Measurements from ENCODE around the gene CPNE6.

CPNE6 gene

DNA sequence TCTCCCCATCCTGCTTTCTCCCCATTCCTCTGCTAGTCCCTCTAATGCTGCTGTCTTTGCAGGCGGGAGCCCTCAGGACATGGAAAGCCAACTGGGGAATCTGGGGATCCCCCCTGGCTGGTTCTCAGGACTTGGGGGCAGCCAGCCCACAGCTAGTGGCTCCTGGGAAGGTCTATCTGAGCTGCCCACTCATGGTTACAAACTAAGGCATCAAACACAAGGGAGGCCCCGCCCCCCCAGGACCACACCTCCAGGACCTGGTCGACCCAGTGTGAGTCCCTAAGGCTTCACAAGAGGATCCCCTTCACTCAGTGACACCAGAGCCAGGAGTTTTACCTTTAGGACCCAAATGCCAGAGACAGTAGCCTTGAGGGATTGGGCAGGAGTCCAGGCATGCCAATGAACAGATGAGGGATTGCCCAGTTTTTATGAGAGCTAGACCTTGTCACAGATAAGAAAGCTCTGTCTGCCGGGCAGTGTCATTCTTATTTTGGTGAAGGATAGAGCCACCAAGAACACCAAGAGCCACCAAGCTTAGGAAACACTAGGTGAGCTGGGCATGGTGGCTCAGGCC, 8.0 kb upstream of the CPNE6 start:
- no peaks in the 10 kb centered on the region for H3K36me3 ChIP-seq
- H3K9me3 ChIP-seq, result no peaks in the 10 kb centered on the region
- H3K27me3 ChIP-seq, result no peaks in the 10 kb centered on the region
- H3K4me1 ChIP-seq, result no peaks in the 10 kb centered on the region; the same call in 1 of the 2 replicates
- H3K4me3 ChIP-seq (ENCODE audit: low read depth, low read length), result no peak overlapping the region
- DNase-seq, result no peak
- TF ChIP-seq, protein P1, sequence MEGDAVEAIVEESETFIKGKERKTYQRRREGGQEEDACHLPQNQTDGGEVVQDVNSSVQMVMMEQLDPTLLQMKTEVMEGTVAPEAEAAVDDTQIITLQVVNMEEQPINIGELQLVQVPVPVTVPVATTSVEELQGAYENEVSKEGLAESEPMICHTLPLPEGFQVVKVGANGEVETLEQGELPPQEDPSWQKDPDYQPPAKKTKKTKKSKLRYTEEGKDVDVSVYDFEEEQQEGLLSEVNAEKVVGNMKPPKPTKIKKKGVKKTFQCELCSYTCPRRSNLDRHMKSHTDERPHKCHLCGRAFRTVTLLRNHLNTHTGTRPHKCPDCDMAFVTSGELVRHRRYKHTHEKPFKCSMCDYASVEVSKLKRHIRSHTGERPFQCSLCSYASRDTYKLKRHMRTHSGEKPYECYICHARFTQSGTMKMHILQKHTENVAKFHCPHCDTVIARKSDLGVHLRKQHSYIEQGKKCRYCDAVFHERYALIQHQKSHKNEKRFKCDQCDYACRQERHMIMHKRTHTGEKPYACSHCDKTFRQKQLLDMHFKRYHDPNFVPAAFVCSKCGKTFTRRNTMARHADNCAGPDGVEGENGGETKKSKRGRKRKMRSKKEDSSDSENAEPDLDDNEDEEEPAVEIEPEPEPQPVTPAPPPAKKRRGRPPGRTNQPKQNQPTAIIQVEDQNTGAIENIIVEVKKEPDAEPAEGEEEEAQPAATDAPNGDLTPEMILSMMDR (IDR thresholded peaks at IDR 0.05; ENCODE audit: low read depth, low read length), result no peak

DNA sequence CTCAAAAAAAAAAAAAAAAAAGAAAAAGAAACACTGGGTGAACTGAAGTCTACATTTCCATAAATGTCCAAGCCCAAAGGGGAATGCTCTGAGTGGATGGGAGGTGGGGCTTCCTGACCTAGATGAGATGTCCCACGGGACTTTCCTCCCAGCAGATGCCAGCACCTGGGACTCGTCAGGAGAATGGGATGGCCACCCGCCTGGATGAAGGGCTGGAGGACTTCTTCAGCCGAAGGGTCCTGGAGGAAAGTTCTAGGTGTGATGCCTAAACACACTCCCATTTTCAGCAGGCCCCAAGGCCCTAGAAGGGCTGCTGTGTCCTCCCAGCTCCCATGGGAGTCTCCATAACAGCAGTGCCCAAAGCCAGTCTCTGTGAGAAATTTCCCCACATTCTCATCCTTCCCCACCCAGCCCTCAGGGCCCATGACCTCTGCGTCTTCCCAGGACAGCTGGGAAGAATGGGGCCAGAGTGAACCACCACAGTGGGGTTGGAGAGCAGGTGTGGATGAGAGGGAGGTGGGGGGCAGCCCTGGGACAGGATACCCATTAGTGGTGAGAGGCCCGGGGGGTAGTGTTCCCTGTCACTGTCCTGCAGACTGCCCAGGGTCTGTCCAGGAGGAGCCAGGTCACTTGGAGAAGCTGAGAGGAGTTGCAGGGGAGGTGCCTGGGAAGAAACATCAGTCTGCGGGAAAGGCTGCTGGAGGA, 7.1 kb upstream of the CPNE6 start:
- no peaks in the 10 kb centered on the region for H3K36me3 ChIP-seq
- H3K9me3 ChIP-seq, result no peaks in the 10 kb centered on the region
- H3K4me1 ChIP-seq, result no peaks in the 10 kb centered on the region
- TF ChIP-seq, protein P1 (IDR thresholded peaks at IDR 0.05; ENCODE audit: low read depth, low read length), result no peak
- no peak for DNase-seq
- no peaks in the 10 kb centered on the region for H3K27me3 ChIP-seq
- H3K4me3 ChIP-seq (ENCODE audit: low read depth, low read length), result no peak overlapping the region

DNA sequence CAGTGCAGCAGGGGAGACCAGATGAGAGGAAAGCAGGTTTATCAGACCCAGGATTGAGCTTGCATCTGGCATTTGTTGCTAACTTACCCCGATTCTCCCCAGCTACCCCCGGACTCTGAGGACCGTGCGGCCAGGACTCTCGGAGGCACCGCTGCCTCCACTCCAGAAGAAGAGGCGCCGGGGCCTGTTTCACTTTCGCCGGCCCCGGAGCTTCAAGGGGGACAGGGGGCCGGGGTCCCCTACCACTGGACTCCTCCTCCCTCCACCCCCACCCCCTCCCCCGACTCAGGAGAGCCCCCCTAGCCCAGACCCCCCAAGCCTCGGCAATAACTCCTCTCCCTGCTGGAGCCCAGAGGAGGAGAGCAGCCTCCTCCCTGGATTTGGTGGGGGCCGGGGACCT, 6.5 kb upstream of the CPNE6 start:
- TF ChIP-seq, protein P1 (IDR thresholded peaks at IDR 0.05; ENCODE audit: low read depth, low read length), result no peak
- no peaks in the 10 kb centered on the region for H3K36me3 ChIP-seq
- no peaks in the 10 kb centered on the region for H3K9me3 ChIP-seq
- H3K4me1 ChIP-seq, result no peaks in the 10 kb centered on the region
- no peaks in the 10 kb centered on the region for H3K27me3 ChIP-seq
- H3K4me3 ChIP-seq (ENCODE audit: low read depth, low read length), result no peak overlapping the region
- no peak for DNase-seq

DNA sequence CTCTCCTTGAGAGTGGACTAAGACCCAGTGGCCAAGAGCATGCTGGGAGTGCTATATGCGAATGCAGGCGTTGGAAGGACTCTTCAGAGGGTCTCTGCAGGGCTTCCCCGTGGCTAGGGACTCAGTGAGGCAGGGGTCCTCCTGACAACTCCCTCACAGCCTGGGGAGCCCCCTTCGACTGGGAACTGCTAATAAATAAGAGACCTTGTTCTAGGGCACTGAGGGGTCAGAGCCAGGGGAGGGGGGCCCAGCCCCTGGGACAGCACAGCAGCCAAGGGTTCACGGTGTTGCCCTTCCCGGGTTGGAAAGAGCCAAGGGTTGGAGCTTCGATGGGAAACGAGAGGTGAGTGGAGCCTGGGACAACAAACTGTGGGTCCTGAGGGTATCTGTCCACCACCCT, 6.0 kb upstream of the CPNE6 start:
- Histone ChIP-seq H3K4me1 (no peaks in the 10 kb centered on the region), H3K36me3 (no peaks in the 10 kb centered on the region), H3K9me3 (no peaks in the 10 kb centered on the region), H3K27me3 (no peaks in the 10 kb centered on the region), H3K4me3 (ENCODE audit: low read depth, low read length) (no peak overlapping the region)
- no peak for DNase-seq
- TF ChIP-seq, protein P1 (IDR thresholded peaks at IDR 0.05; ENCODE audit: low read depth, low read length), result no peak

DNA sequence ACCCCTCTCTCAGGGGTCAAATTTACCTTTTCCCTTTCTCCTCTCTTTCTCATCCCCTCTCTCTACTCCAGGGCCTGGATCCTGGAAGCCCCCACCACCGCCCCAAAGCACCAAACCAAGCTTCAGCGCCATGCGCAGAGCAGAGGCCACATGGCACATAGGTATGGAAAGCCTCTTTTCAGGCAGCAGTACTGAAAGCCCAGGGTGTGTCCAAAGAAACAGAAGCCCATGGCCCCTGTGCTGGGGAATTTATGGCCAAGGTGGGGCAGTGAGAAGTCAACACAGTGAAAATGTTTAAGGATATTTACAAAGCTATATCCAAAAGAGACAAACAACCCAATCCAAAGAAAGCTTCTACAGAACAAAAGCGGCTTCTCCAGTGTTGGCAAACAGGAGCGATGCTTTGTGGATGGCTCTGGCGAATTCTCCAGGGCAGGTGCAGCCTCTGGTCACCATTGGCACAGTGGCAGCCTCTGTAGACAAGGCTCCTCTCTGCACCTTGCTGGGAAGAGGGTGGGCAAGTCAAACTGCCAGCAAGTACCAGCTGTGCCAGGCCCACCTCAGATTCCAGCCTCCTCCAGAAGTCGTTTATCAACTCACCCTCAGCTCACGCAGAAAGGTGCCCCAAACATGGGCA, 4.7 kb upstream of the CPNE6 start:
- Histone ChIP-seq H3K4me1 (no peaks in the 10 kb centered on the region), H3K36me3 (no peaks in the 10 kb centered on the region), H3K4me3 (ENCODE audit: low read depth, low read length) (no peak overlapping the region), H3K27me3 (no peaks in the 10 kb centered on the region), H3K9me3 (no peaks in the 10 kb centered on the region)
- TF ChIP-seq, protein P1 (IDR thresholded peaks at IDR 0.05; ENCODE audit: low read depth, low read length), result no peak
- no peak for DNase-seq
